Peyer's patch (tissue), 4 donors: Measurements from ENCODE around the gene CERS2. TPM values are rescaled to one million over a fixed set of nuclear protein-coding genes. Genes with fewer than 3 reads are reported as not detected.
A peak's percentile ranks its signal among the peaks of the same experiment; 100 is the strongest.

Source experiments
- DNase-seq, 3 donors: peaks; one replicate each; pipeline ENCODE4 v3.0.0-alpha.2; 2017 to 2019
- H3K27ac ChIP-seq, 4 donors: fragments of 200-600 bp; sonication (generic); one replicate each; pipeline ENCODE4 v1.5.1; 2016 to 2019
- H3K27me3 ChIP-seq, 2 donors: fragments of 200-600 bp; sonication (generic); one replicate each; pipeline ENCODE4 v1.5.1; 2019
- H3K36me3 ChIP-seq, 3 donors: fragments of 200-600 bp; sonication (generic); one replicate each; pipeline ENCODE4 v1.5.1; 2016 to 2019
- H3K4me1 ChIP-seq, 4 donors: fragments of 200-600 bp; sonication (generic); one replicate each; pipeline ENCODE4 v1.5.1; 2016 to 2019
- H3K4me3 ChIP-seq, 4 donors: fragments of 200-600 bp; sonication (generic); 1 replicate in 3 of 4; 2 replicates in 1 of 4; pipeline ENCODE4 v1.5.1; 2016 to 2019; ENCODE audit warnings: mild to moderate bottlenecking in 1 of 4
- H3K9me3 ChIP-seq, 4 donors: fragments of 200-600 bp; sonication (generic); one replicate each; pipeline ENCODE4 v1.5.1; 2016 to 2019; ENCODE audit warnings: mild to moderate bottlenecking in 1 of 4
- POLR2A ChIP-seq, 2 donors: fragments of 450-650 bp; IDR thresholded peaks; one replicate each; pipeline ENCODE4 v1.5.1; 2017; ENCODE audit warnings: antibody characterized with exemption in 2 of 2, mild to moderate bottlenecking in 2 of 2, moderate library complexity in 2 of 2
- total RNA-seq, 4 donors: library from RNA; depleted of rRNA; stranded (reverse); fragments of >200 nt; gene quantifications; one replicate each; pipeline ENCODE4 v1.1.0, GENCODE V29; 2016
- TF ChIP-seq, protein P1 (sequence below), 6 experiments: fragments of 450-650 bp in 4 of 6; fragments of 200-600 bp in 2 of 6; sonication (generic) in 1 of 6; IDR thresholded peaks; one replicate each; pipeline ENCODE4 v1.5.1; 2017 to 2019; ENCODE audit warnings: antibody characterized with exemption in 6 of 6, mild to moderate bottlenecking in 3 of 6, moderate library complexity in 1 of 6

The CERS2 gene
- total RNA-seq, 4 donors from 2014 or later: 48.7 to 212 (median 156) TPM

DNA sequence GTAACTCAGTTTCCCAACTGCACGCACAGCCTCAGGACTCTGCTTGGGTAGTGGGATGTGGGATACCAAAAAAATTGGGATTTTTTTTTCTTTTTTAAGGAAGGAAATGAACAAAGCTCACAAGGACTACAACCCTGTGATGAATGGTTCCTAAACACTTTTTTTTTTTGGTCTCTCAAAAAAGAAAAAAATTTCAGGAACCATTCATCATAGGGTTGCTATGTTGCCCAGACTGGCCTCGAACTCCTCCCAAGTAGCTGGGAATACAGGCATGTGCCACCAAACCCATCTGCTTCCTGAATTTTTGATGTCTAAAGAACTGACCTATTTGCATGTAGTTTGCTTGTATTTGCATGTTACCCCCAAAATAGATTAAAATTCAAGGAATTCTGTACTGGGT, 25.3 kb upstream of the CERS2 start:
- DNase-seq: no peak
- Histone ChIP-seq H3K27ac (no peak overlapping the region), H3K36me3 (peaks cover 0 to 65% (median 0%) of the 10 kb centered on the region in 3 donors), H3K9me3 (no peaks in the 10 kb centered on the region), H3K4me1 (peaks cover 0 to 29% (median under 1%) of the 10 kb centered on the region in 4 donors), H3K27me3 (no peaks in the 10 kb centered on the region), H3K4me3 (no peak overlapping the region)
- TF ChIP-seq, protein P1, sequence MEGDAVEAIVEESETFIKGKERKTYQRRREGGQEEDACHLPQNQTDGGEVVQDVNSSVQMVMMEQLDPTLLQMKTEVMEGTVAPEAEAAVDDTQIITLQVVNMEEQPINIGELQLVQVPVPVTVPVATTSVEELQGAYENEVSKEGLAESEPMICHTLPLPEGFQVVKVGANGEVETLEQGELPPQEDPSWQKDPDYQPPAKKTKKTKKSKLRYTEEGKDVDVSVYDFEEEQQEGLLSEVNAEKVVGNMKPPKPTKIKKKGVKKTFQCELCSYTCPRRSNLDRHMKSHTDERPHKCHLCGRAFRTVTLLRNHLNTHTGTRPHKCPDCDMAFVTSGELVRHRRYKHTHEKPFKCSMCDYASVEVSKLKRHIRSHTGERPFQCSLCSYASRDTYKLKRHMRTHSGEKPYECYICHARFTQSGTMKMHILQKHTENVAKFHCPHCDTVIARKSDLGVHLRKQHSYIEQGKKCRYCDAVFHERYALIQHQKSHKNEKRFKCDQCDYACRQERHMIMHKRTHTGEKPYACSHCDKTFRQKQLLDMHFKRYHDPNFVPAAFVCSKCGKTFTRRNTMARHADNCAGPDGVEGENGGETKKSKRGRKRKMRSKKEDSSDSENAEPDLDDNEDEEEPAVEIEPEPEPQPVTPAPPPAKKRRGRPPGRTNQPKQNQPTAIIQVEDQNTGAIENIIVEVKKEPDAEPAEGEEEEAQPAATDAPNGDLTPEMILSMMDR (IDR thresholded peaks at IDR 0.05): no peak
- TF ChIP-seq POLR2A (IDR thresholded peaks at IDR 0.05): no peak

DNA sequence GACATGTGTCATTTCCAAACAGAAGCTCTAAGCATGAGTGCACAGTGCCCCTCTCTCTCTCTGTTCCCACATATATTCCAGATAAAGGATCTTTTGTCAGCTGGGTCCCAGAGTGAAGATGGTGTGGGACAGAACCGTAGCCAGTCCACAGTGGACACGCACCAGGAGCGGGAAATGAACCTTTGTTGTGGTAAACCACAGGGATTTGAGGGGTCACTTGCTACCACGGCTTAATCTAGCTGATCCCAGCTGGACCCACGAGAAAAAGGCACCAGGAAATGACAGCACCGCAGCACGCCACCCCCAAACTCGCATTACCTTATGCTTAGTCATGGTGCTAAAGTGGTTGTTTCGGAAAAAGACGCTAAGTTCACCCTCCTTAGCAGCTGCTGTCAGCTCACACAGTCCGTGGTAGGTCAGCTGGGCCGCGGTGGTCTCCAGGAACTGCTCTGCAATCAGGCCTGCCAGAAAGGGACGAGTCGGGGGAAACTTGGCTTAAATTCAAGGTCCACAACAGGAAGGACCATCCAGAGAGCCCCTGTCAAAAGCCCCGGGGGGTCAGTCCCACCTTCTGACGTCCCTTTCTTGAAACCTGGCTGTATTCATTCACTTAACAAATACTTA, 24.5 kb upstream of the CERS2 start:
- Histone ChIP-seq H3K27ac (no peak overlapping the region), H3K27me3 (no peaks in the 10 kb centered on the region), H3K36me3 (peaks cover 0 to 65% (median 0%) of the 10 kb centered on the region in 3 donors), H3K4me1 (peaks cover 0 to 21% (median 0%) of the 10 kb centered on the region in 4 donors), H3K4me3 (no peak overlapping the region), H3K9me3 (no peaks in the 10 kb centered on the region)
- DNase-seq: no peak
- TF ChIP-seq, protein P1 (IDR thresholded peaks at IDR 0.05): no peak
- TF ChIP-seq POLR2A (IDR thresholded peaks at IDR 0.05): no peak

DNA sequence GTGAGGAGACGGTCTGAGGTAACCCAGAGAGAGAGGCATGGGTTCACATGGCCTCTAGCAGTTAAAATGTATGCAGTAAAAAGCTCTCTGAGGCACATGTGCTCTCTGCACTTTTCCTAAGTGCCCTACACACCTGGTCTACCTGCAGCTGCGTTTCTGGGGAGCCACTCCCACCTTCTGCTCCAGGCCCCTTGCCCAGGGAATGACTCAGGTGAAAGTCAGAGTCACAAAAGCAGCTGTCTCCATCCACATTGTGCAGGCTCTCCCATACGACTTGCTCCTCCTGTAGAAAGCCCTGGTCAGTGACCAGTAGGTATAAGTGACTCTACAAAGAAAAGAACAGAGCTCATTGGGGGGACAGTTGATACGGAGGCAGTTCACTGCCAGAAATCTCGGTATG, 23.3 kb upstream of the CERS2 start:
- TF ChIP-seq, protein P1 (IDR thresholded peaks at IDR 0.05): no peak
- TF ChIP-seq POLR2A (IDR thresholded peaks at IDR 0.05): no peak
- Histone ChIP-seq H3K9me3 (no peaks in the 10 kb centered on the region), H3K27ac (no peak overlapping the region), H3K27me3 (no peaks in the 10 kb centered on the region), H3K36me3 (peaks cover 0 to 64% (median 0%) of the 10 kb centered on the region in 3 donors), H3K4me1 (peaks cover 0 to 9% (median 0%) of the 10 kb centered on the region in 4 donors), H3K4me3 (no peak overlapping the region)
- no peak for DNase-seq

DNA sequence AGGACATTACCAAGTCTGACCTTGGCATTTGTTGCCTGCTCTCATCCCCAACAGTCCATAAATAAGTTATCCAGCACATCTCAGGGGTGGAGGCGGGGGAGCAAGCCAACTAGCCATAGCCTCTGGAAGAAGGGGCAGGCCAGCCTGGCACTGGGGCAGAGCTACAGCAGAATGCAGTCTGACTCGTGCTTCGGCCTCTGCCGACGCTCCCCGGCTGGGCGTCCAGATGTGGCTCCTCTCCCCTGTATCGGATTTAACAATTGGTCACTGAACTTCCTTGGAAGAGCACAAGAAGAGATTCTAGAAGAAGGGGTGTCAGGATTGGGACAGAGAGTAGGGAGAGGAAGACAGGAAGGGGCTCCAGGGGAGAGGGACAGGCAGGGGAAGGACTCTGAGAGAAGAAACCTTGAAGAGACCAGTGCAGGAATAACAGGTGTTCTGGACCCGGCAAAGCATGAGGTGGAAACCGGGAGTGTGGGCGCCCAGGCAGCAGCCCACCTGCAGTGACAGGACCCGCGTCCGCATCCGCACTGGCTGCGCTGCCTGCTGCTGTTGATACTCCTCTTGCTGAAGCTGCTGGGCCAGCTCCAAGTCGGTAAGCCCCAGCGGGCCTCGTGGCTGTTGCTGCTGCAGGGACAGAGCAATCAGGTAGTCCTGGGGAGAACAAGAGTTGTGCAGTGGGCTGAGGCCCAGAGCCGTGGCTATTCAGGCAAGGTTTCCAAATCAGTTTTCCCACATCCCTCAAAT, 22.7 kb upstream of the CERS2 start:
- H3K36me3 ChIP-seq: peaks cover 0 to 58% (median 0%) of the 10 kb centered on the region in 3 donors
- H3K9me3 ChIP-seq: no peaks in the 10 kb centered on the region
- DNase-seq: no peak
- no peak overlapping the region for H3K27ac ChIP-seq
- H3K4me1 ChIP-seq: peaks cover 0 to 3% (median 0%) of the 10 kb centered on the region in 4 donors
- TF ChIP-seq, protein P1 (IDR thresholded peaks at IDR 0.05): no peak
- TF ChIP-seq POLR2A (IDR thresholded peaks at IDR 0.05): no peak
- H3K4me3 ChIP-seq: no peak overlapping the region
- H3K27me3 ChIP-seq: no peaks in the 10 kb centered on the region

DNA sequence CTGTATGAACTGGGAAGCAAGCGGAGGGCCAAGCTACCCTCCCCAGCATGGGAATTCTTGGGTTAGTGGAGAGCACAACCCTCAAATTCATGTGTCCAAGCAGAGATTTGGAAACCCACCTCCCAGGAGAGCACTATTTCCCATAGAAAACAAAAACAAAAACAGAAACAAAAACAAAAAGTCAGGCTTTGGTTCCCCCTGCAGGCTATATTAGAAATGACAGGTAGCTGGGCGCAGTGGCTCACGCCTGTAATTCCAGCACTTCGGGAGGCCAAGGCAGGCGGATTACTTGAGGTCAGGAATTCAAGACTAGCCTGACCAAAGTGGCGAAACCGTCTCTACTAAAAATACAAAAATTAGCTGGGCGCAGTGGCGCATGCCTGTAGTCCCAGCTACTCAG, 21.3 kb upstream of the CERS2 start:
- TF ChIP-seq POLR2A (IDR thresholded peaks at IDR 0.05): no peak
- TF ChIP-seq, protein P1 (IDR thresholded peaks at IDR 0.05): peak; percentile 70 to 87 (median 80)
- H3K27ac ChIP-seq: peak overlapping the region in 2 of 4 donors; percentile 8 to 20
- no peaks in the 10 kb centered on the region for H3K27me3 ChIP-seq
- no peaks in the 10 kb centered on the region for H3K4me1 ChIP-seq
- H3K4me3 ChIP-seq: no peak overlapping the region
- H3K9me3 ChIP-seq: no peaks in the 10 kb centered on the region
- H3K36me3 ChIP-seq: peaks cover 0 to 45% (median 0%) of the 10 kb centered on the region in 3 donors
- DNase-seq: peak in 1 of 3 donors; percentile 59
